ENCODE measurements around the gene METTL27. TPM values are rescaled to one million over a fixed set of nuclear protein-coding genes. Genes with fewer than 3 reads are reported as not detected.

The METTL27 gene
- total RNA-seq, 3 donors from 2014 or later (not counting 1 experiment from before 2014, with no cell fraction given), result 1.2 TPM; not detected in 2

- Histone ChIP-seq H3K9me3 (ENCODE audit: control insufficient read depth, insufficient read depth, low read length) (no peaks in the 10 kb centered on the region), H3K27me3 (ENCODE audit: control insufficient read depth, insufficient read depth, low read length) (no peaks in the 10 kb centered on the region), H3K27ac (ENCODE audit: low read length) (no peak within 1 kb of the TSS), H3K36me3 (ENCODE audit: control insufficient read depth, insufficient read depth, low read length) (no peaks in the 10 kb centered on the region), H3K4me3 (ENCODE audit: low read length) (no peak within 1 kb of the TSS), H3K4me1 (ENCODE audit: control insufficient read depth, insufficient read depth, low read length) (peaks cover 1% of the 10 kb centered on the region)
- ATAC-seq (no peak), DNase-seq (no peak)
- Mint-ChIP-seq H3K36me3 (no peaks in the 10 kb centered on the region), H3K9me3 (no peaks in the 10 kb centered on the region), H3K27ac (no peak within 1 kb of the TSS), H3K27me3 (ENCODE audit: low read depth in 2 of 2) (peaks cover 6% of the 10 kb centered on the region in 2 donors), H3K4me3 (no peak within 1 kb of the TSS), H3K4me1 (peaks cover 0 to under 1% of the 10 kb centered on the region in 2 donors)
- 91% methylated on average over 10 of the region's 11 CpGs for WGBS (ENCODE audit: insufficient coverage)
- intact Hi-C loops (cut with micrococcal nuclease), result no loop called here
- TF ChIP-seq, protein P1, sequence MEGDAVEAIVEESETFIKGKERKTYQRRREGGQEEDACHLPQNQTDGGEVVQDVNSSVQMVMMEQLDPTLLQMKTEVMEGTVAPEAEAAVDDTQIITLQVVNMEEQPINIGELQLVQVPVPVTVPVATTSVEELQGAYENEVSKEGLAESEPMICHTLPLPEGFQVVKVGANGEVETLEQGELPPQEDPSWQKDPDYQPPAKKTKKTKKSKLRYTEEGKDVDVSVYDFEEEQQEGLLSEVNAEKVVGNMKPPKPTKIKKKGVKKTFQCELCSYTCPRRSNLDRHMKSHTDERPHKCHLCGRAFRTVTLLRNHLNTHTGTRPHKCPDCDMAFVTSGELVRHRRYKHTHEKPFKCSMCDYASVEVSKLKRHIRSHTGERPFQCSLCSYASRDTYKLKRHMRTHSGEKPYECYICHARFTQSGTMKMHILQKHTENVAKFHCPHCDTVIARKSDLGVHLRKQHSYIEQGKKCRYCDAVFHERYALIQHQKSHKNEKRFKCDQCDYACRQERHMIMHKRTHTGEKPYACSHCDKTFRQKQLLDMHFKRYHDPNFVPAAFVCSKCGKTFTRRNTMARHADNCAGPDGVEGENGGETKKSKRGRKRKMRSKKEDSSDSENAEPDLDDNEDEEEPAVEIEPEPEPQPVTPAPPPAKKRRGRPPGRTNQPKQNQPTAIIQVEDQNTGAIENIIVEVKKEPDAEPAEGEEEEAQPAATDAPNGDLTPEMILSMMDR (IDR thresholded peaks at IDR 0.05), result no peak
These were observed 18.5 kb upstream of the METTL27 start, which contains the start of gene TMEM270 for GRCh38 chr7:73860859-73861258. Gene TMEM270 (plus strand): TSS chr7:73861159. CDS start chr7:73861195, 36 bp downstream.

GRCh38 chr7:73858807-73859206, 16.5 kb upstream of the METTL27 start:
- no peaks in the 10 kb centered on the region for H3K27me3 ChIP-seq (ENCODE audit: control insufficient read depth, insufficient read depth, low read length)
- ATAC-seq, result no peak

DNA sequence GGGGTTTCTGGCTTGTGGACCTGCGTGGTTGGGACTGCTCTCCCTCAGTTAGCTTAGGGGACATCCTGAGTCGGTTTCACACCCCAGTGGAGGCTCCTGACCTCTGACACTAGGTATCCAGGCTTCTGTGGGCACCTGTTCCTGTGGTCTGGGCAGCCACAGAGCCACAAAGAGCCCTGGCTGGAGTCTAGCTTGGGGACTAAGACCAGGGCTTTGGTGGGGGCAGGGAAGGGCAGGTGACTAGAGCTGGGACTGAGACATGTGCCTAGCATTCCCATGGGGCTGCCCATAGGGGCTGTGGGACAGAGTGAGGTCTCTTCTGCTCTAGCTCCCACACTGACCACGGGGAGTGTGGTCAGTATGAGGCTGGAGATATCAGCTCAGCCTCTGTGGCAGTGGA, 14.6 kb upstream of the METTL27 start:
- Histone ChIP-seq H3K4me3 (ENCODE audit: low read length) (no peak overlapping the region), H3K4me1 (ENCODE audit: control insufficient read depth, insufficient read depth, low read length) (peaks cover 8% of the 10 kb centered on the region), H3K36me3 (ENCODE audit: control insufficient read depth, insufficient read depth, low read length) (no peaks in the 10 kb centered on the region), H3K9me3 (ENCODE audit: control insufficient read depth, insufficient read depth, low read length) (no peaks in the 10 kb centered on the region), H3K27ac (ENCODE audit: low read length) (no peak overlapping the region), H3K27me3 (ENCODE audit: control insufficient read depth, insufficient read depth, low read length) (no peaks in the 10 kb centered on the region)
- Mint-ChIP-seq H3K27me3 (ENCODE audit: low read depth in 2 of 2) (peaks cover 12 to 19% of the 10 kb centered on the region in 2 donors), H3K9me3 (no peaks in the 10 kb centered on the region), H3K36me3 (no peaks in the 10 kb centered on the region), H3K27ac (no peak overlapping the region), H3K4me1 (peaks cover 4 to 7% of the 10 kb centered on the region in 2 donors), H3K4me3 (no peak overlapping the region)
- ATAC-seq, result no peak
- TF ChIP-seq, protein P1 (IDR thresholded peaks at IDR 0.05), result no peak
- intact Hi-C loops (cut with micrococcal nuclease), result no loop called here
- no peak for DNase-seq
- WGBS (ENCODE audit: insufficient coverage), result 52% methylated on average over 3 of the region's 3 CpGs

More at GRCh38 chr7:73858807-73859206, 16.5 kb upstream of the METTL27 start:
- Mint-ChIP-seq H3K9me3 (no peaks in the 10 kb centered on the region), H3K27me3 (ENCODE audit: low read depth in 2 of 2) (peaks cover 7 to 9% of the 10 kb centered on the region in 2 donors), H3K27ac (no peak overlapping the region), H3K36me3 (no peaks in the 10 kb centered on the region), H3K4me1 (peaks cover 4 to 7% of the 10 kb centered on the region in 2 donors), H3K4me3 (no peak overlapping the region)
- H3K36me3 ChIP-seq (ENCODE audit: control insufficient read depth, insufficient read depth, low read length), result no peaks in the 10 kb centered on the region
- 48% methylated on average over 2 of the region's 2 CpGs for WGBS (ENCODE audit: insufficient coverage)
- H3K9me3 ChIP-seq (ENCODE audit: control insufficient read depth, insufficient read depth, low read length), result no peaks in the 10 kb centered on the region
- TF ChIP-seq, protein P1 (IDR thresholded peaks at IDR 0.05), result no peak
- peaks cover 8% of the 10 kb centered on the region for H3K4me1 ChIP-seq (ENCODE audit: control insufficient read depth, insufficient read depth, low read length)
- no peak overlapping the region for H3K4me3 ChIP-seq (ENCODE audit: low read length)
- intact Hi-C loops (cut with micrococcal nuclease), result no loop called here
- no peak overlapping the region for H3K27ac ChIP-seq (ENCODE audit: low read length)
- DNase-seq, result no peak

- DNase-seq, result no peak
- Histone ChIP-seq H3K4me1 (ENCODE audit: control insufficient read depth, insufficient read depth, low read length) (peaks cover 8% of the 10 kb centered on the region), H3K27me3 (ENCODE audit: control insufficient read depth, insufficient read depth, low read length) (no peaks in the 10 kb centered on the region), H3K9me3 (ENCODE audit: control insufficient read depth, insufficient read depth, low read length) (no peaks in the 10 kb centered on the region), H3K4me3 (ENCODE audit: low read length) (no peak overlapping the region), H3K27ac (ENCODE audit: low read length) (no peak overlapping the region), H3K36me3 (ENCODE audit: control insufficient read depth, insufficient read depth, low read length) (no peaks in the 10 kb centered on the region)
- no peak for ATAC-seq
- intact Hi-C loops (cut with micrococcal nuclease), result no loop called here
- TF ChIP-seq, protein P1 (IDR thresholded peaks at IDR 0.05), result no peak
- H3K4me1 Mint-ChIP-seq, result peaks cover 4 to 7% of the 10 kb centered on the region in 2 donors
- no peak overlapping the region for H3K27ac Mint-ChIP-seq
- peaks cover 13 to 19% of the 10 kb centered on the region in 2 donors for H3K27me3 Mint-ChIP-seq (ENCODE audit: low read depth in 2 of 2)
- H3K4me3 Mint-ChIP-seq, result no peak overlapping the region
- H3K9me3 Mint-ChIP-seq, result no peaks in the 10 kb centered on the region
- 81% methylated on average over 4 of the region's 5 CpGs for WGBS (ENCODE audit: insufficient coverage)
- no peaks in the 10 kb centered on the region for H3K36me3 Mint-ChIP-seq
These were observed 10.2 kb upstream of the METTL27 start for GRCh38 chr7:73852500-73852899.
